Measurements from ENCODE around the gene ACSS1. TPM values are rescaled to one million over a fixed set of nuclear protein-coding genes. Genes with fewer than 3 reads are reported as not detected.

ACSS1 gene
- total RNA-seq, 1 donor from 2014 or later, result not detected

- peaks cover 17% of the 10 kb centered on the region for H3K27me3 Mint-ChIP-seq (ENCODE audit: insufficient read depth, low read depth)
- Histone ChIP-seq H3K27me3 (peaks cover 10% of the 10 kb centered on the region), H3K4me1 (no peaks in the 10 kb centered on the region)
These were observed 9.4 kb downstream of the ACSS1 start for GRCh38 chr20:25048519-25048952.

GRCh38 chr20:25047766-25048165, 10.2 kb downstream of the ACSS1 start:
- Mint-ChIP-seq H3K4me1 (peaks cover 4% of the 10 kb centered on the region), H3K36me3 (no peaks in the 10 kb centered on the region), H3K27ac (no peak overlapping the region), H3K27me3 (ENCODE audit: insufficient read depth, low read depth) (peaks cover 9% of the 10 kb centered on the region), H3K9me3 (no peaks in the 10 kb centered on the region), H3K4me3 (no peak overlapping the region)
- no peak overlapping the region for H3K9ac ChIP-seq
- H3K4me3 ChIP-seq, result no peak overlapping the region
- no peaks in the 10 kb centered on the region for H4K20me1 ChIP-seq (ENCODE audit: low read depth)
- no peaks in the 10 kb centered on the region for H3K79me2 ChIP-seq (ENCODE audit: low read depth)
- H3K36me3 ChIP-seq, result no peaks in the 10 kb centered on the region
- H3K27me3 ChIP-seq, result peaks cover 5% of the 10 kb centered on the region
- DNase-seq (ENCODE audit: low spot score), result no peak
- no peak overlapping the region for H3K4me2 ChIP-seq
- no peak for TF ChIP-seq EZH2 (IDR thresholded peaks at IDR 0.05)
- TF ChIP-seq EZH2phosphoT487 (IDR thresholded peaks at IDR 0.05), result no peak
- no peak for TF ChIP-seq CTCF (IDR thresholded peaks at IDR 0.05)
- H3K27ac ChIP-seq, result no peak overlapping the region
- H3K4me1 ChIP-seq, result no peaks in the 10 kb centered on the region
- H3F3A ChIP-seq (ENCODE audit: low read depth), result no peaks in the 10 kb centered on the region
- no peak overlapping the region for H2AFZ ChIP-seq (replicated peaks)
- no peaks in the 10 kb centered on the region for H3K9me3 ChIP-seq (ENCODE audit: low read depth)

More at GRCh38 chr20:25048519-25048952, 9.4 kb downstream of the ACSS1 start:
- no peak overlapping the region for H2AFZ ChIP-seq (replicated peaks)
- no peak overlapping the region for H3K4me2 ChIP-seq
- DNase-seq (ENCODE audit: low spot score), result no peak
- H3K9me3 ChIP-seq (ENCODE audit: low read depth), result no peaks in the 10 kb centered on the region
- no peaks in the 10 kb centered on the region for H3K36me3 ChIP-seq
- H3K27ac ChIP-seq, result no peak overlapping the region
- TF ChIP-seq EZH2phosphoT487 (IDR thresholded peaks at IDR 0.05), result no peak
- no peak for TF ChIP-seq CTCF (IDR thresholded peaks at IDR 0.05)
- TF ChIP-seq EZH2 (IDR thresholded peaks at IDR 0.05), result no peak
- no peaks in the 10 kb centered on the region for H3F3A ChIP-seq (ENCODE audit: low read depth)
- Mint-ChIP-seq H3K27ac (no peak overlapping the region), H3K36me3 (no peaks in the 10 kb centered on the region), H3K4me1 (peaks cover 7% of the 10 kb centered on the region), H3K9me3 (no peaks in the 10 kb centered on the region), H3K4me3 (no peak overlapping the region)
- no peaks in the 10 kb centered on the region for H3K79me2 ChIP-seq (ENCODE audit: low read depth)
- no peaks in the 10 kb centered on the region for H4K20me1 ChIP-seq (ENCODE audit: low read depth)
- no peak overlapping the region for H3K9ac ChIP-seq
- H3K4me3 ChIP-seq, result no peak overlapping the region

GRCh38 chr20:25046736-25047666, 10.9 kb downstream of the ACSS1 start:
- no peaks in the 10 kb centered on the region for H3K36me3 Mint-ChIP-seq
- DNase-seq (ENCODE audit: low spot score), result no peak
- Histone ChIP-seq H3K4me1 (no peaks in the 10 kb centered on the region), H3F3A (ENCODE audit: low read depth) (no peaks in the 10 kb centered on the region), H3K27me3 (no peaks in the 10 kb centered on the region), H3K9me3 (ENCODE audit: low read depth) (no peaks in the 10 kb centered on the region), H3K4me2 (no peak overlapping the region), H3K27ac (no peak overlapping the region), H3K4me3 (no peak overlapping the region), H3K79me2 (ENCODE audit: low read depth) (no peaks in the 10 kb centered on the region), H3K36me3 (no peaks in the 10 kb centered on the region), H3K9ac (no peak overlapping the region), H4K20me1 (ENCODE audit: low read depth) (no peaks in the 10 kb centered on the region), H2AFZ (replicated peaks) (no peak overlapping the region)
- H3K4me1 Mint-ChIP-seq, result peaks cover 4% of the 10 kb centered on the region
- no peak overlapping the region for H3K27ac Mint-ChIP-seq
- peaks cover 9% of the 10 kb centered on the region for H3K27me3 Mint-ChIP-seq (ENCODE audit: insufficient read depth, low read depth)
- H3K9me3 Mint-ChIP-seq, result no peaks in the 10 kb centered on the region
- TF ChIP-seq EZH2phosphoT487 (IDR thresholded peaks at IDR 0.05) (no peak), CTCF (IDR thresholded peaks at IDR 0.05) (no peak), EZH2 (IDR thresholded peaks at IDR 0.05) (no peak)
- H3K4me3 Mint-ChIP-seq, result no peak overlapping the region

Measured in neural progenitor cell (in vitro differentiated cells).